ENCODE data around the gene ZBP1. TPM values are rescaled to one million over a fixed set of nuclear protein-coding genes. Genes with fewer than 3 reads are reported as not detected.

The ZBP1 gene
- total RNA-seq, 1 donor from 2014 or later = 17.8 TPM

DNA sequence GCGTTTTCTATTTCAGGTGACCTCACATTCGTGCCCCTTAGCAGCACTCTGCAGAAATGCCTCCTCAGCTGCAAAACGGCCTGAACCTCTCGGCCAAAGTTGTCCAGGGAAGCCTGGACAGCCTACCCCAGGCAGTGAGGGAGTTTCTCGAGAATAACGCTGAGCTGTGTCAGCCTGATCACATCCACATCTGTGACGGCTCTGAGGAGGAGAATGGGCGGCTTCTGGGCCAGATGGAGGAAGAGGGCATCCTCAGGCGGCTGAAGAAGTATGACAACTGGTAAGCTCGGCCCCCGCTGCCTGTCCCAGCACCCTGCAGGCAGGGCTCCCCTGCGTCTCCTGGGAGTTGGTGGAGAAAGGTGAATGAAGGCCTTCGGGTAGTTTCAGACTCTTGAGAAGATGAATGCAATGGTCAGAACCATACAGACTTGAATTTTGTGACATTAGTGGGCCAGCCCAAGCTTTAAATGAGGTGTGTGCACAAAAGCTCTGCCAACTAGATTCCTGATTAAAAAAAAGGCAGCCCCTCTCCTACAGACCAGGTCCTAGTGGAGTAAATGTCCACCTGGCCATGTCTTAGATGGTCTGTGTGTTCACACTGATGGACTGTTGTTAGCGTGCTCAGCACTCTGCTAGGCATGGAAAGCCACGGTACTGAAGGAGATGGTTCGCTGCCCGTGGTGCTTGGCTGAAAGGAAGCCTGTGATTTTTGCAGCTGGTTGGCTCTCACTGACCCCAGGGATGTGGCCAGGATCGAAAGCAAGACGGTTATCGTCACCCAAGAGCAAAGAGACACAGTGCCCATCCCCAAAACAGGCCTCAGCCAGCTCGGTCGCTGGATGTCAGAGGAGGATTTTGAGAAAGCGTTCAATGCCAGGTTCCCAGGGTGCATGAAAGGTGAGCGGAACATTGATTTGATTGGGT, 58.6 kb downstream of the ZBP1 start:
- POLR2A ChIA-PET = no interaction called here
- H3K27me3 Mint-ChIP-seq = peaks cover 32% of the 10 kb centered on the region
- DNase-seq (no peak), ATAC-seq (ENCODE audit: low read depth) (no peak)
- H3K36me3 Mint-ChIP-seq (ENCODE audit: low read depth) = no peaks in the 10 kb centered on the region
- CTCF ChIA-PET = no interaction called here
- no peak overlapping the region for H3K4me3 Mint-ChIP-seq
- no peaks in the 10 kb centered on the region for H3K4me1 Mint-ChIP-seq
- no peaks in the 10 kb centered on the region for H3K9me3 Mint-ChIP-seq
- no peak overlapping the region for H3K27ac Mint-ChIP-seq
- intact Hi-C loops (cut with micrococcal nuclease) = no loop called here
- TF ChIP-seq, protein P1, sequence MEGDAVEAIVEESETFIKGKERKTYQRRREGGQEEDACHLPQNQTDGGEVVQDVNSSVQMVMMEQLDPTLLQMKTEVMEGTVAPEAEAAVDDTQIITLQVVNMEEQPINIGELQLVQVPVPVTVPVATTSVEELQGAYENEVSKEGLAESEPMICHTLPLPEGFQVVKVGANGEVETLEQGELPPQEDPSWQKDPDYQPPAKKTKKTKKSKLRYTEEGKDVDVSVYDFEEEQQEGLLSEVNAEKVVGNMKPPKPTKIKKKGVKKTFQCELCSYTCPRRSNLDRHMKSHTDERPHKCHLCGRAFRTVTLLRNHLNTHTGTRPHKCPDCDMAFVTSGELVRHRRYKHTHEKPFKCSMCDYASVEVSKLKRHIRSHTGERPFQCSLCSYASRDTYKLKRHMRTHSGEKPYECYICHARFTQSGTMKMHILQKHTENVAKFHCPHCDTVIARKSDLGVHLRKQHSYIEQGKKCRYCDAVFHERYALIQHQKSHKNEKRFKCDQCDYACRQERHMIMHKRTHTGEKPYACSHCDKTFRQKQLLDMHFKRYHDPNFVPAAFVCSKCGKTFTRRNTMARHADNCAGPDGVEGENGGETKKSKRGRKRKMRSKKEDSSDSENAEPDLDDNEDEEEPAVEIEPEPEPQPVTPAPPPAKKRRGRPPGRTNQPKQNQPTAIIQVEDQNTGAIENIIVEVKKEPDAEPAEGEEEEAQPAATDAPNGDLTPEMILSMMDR (IDR thresholded peaks at IDR 0.05) = no peak

DNA sequence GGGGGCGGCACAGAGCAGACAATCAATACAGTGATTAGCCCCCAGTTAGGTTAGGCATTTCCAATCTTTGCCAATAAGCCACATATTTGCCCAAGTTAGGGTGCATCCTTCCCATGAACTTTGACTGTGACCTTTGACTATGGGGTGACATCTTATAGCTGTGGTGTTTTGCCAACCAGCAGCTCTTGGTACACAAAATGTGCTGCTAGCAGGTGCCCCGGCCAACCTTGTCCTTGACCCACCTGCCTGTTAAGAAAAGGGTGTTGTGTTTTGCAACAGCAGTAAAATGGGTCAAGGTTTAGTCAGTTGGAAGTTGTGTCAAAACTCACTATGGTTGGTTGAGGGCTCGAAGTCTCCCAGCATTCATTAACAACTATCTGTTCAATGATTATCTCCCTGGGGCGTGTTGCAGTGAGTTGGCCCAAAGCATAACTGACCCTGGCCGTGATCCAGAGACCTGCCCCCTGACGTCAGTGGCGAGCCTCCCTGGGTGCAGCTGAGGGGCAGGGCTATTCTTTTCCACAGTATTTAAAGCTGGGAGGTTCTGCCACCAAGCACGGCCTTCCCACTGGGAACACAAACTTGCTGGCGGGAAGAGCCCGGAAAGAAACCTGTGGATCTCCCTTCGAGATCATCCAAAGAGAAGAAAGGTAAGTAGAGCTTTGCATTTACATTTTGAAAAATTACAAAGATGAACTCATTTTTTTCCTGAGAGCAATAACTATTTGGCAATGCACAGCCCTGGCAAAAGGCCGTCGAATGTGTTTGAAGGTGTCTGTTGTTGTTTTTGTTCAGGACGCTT, 59.5 kb downstream of the ZBP1 start, which contains the start of gene PCK1:
PCK1 (plus strand) TSS at position 557 of the 802 bp plus-strand sequence. CDS start 302 bp downstream, outside the sequence.
- no peak for DNase-seq
- POLR2A ChIA-PET = no interaction called here

DNA sequence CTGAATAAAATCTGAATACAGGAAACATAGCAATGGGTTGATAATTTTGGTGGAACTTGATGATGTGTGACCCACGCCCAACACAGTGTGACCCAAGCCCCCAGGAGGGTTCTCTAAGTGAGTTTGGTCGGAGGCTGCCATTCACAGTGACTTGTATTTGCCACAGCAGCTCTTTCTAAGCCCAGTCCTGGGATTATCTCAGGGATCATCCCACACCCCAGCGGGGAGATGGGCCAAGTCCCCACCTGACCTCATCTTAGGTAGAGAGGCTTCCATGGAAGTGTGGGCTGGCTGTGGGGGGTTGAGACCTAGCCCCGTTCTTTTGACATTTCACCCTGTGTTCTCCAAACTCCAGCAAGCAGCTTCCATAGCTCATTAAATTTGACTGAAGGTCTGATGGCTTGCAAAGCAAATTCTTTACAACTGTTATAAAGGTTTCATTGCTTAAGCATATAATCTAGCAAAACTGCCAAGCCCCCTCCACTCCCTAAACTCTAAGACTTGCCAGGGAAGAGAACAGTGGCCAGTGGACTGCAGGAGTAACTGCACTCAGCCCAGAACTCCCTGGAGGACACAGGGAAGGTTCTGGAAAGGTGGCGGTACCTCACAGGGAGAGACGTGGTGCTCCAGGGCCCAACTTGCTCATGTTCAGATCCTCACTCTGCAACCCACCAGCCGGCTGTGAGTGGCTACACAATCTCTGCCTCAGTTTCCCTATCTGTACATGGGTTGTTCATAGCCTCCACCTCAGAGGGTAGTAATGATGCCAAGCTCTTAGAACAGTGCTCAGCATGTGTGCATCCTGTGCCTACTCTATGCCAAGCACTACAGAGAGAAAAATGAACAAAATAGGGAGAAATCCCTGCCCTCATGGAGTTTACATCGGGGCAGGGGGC, 60.3 kb downstream of the ZBP1 start:
- H3K4me3 Mint-ChIP-seq = no peak overlapping the region
- peaks cover 34% of the 10 kb centered on the region for H3K27me3 Mint-ChIP-seq
- ATAC-seq (ENCODE audit: low read depth) = no peak
- ChIA-PET POLR2A (no interaction called here), CTCF (no interaction called here)
- TF ChIP-seq, protein P1 (IDR thresholded peaks at IDR 0.05) = no peak
- no peaks in the 10 kb centered on the region for H3K4me1 Mint-ChIP-seq
- intact Hi-C loops (cut with micrococcal nuclease) = no loop called here
- H3K27ac Mint-ChIP-seq = no peak overlapping the region
- no peaks in the 10 kb centered on the region for H3K36me3 Mint-ChIP-seq (ENCODE audit: low read depth)
- no peak for DNase-seq
- no peaks in the 10 kb centered on the region for H3K9me3 Mint-ChIP-seq

More for the DNA sequence above, 59.5 kb downstream of the ZBP1 start, which contains the start of gene PCK1:
- Mint-ChIP-seq H3K9me3 (no peaks in the 10 kb centered on the region), H3K4me1 (no peaks in the 10 kb centered on the region), H3K4me3 (no peak within 1 kb of the TSS), H3K36me3 (ENCODE audit: low read depth) (no peaks in the 10 kb centered on the region), H3K27me3 (peaks cover 34% of the 10 kb centered on the region), H3K27ac (no peak within 1 kb of the TSS)
- CTCF ChIA-PET = no interaction called here
- no peak for ATAC-seq (ENCODE audit: low read depth)
- intact Hi-C loops (cut with micrococcal nuclease) = no loop called here
- TF ChIP-seq, protein P1 (IDR thresholded peaks at IDR 0.05) = no peak

GRCh38 chr20:57559289-57559634, 61.0 kb downstream of the ZBP1 start:
- Mint-ChIP-seq H3K36me3 (ENCODE audit: low read depth) (no peaks in the 10 kb centered on the region), H3K27me3 (peaks cover 34% of the 10 kb centered on the region), H3K27ac (no peak overlapping the region), H3K4me3 (no peak overlapping the region), H3K4me1 (no peaks in the 10 kb centered on the region), H3K9me3 (no peaks in the 10 kb centered on the region)
- TF ChIP-seq, protein P1 (IDR thresholded peaks at IDR 0.05) = no peak
- intact Hi-C loops (cut with micrococcal nuclease) = no loop called here
- ATAC-seq (ENCODE audit: low read depth) (no peak), DNase-seq (no peak)
- POLR2A ChIA-PET = no interaction called here
- CTCF ChIA-PET = no interaction called here

Data from activated B cell treated with CpG ODN at 0.5 μM for 24 hours (primary cell).